Fibroblast of peridontal ligament (primary cell): ENCODE measurements around the gene SAMMSON.

Experiments
- DNase-seq: peaks from one replicate; pipeline ENCODE4 v3.0.0-alpha.2; 2010; ENCODE audit errors: extremely low read depth

The SAMMSON gene

DNA sequence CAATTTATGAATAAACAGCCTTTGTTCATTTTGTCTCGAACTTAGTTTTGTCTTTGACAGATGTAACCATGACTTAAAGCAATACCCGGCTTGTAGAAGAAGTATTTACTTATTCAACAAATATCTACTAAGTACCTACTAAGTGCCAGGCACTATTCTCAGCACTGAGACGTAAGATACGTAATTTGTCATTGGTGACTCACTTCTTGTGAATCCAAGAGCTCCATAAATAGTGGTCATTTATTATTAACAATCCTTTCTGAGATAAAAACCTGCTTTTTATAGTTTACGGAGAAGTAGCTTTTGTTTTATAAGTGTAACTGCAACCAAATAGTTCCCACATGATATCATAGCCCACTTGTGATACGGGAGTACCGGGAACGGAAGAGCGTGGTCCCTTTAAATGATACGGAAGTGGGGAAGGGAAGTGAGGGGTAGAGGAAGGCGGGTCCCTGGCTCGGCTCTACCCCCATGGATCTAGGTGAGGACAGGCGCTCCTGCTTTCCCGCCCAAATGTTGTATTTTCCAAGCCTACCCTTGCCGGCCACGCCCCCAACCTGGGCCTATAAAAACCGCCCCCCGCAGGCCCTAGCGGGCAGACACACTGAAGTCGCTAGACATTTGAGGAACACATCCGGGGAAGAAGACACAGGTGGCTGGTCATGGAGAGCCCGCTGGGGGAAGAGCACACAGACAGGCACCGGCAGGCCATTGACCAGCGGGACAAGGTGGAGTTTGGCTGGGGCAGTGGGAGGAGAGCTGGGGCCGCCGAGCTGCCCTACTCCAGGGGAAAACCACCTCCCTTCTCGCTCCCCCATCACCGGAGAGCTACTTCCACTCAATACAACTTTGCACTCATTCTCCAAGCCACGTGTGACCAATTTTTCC is at the start of gene SAMMSON:
Gene SAMMSON, plus strand, starts transcription at position 594 of the 888 bp plus-strand sequence.
- DNase-seq: no peak

DNA sequence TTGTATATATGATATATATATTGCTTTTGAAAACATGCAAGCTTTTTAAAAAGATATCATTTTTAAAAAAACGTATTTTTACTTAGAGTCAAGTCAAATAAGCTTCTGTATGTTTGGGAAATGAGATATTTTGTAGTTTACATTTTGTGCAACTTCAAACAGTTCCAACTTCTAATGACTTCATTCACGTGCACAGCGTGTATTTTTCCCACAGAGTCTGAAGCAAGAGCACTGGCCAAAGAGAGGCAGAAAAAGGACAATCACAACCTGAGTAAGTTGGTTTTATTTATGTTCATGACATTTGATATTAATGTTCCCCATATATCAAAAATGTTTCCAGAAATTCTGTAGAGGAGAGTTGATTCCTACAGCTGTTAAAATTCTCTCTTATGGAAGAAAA is 47.9 kb upstream of the SAMMSON start:
- no peak for DNase-seq

DNA sequence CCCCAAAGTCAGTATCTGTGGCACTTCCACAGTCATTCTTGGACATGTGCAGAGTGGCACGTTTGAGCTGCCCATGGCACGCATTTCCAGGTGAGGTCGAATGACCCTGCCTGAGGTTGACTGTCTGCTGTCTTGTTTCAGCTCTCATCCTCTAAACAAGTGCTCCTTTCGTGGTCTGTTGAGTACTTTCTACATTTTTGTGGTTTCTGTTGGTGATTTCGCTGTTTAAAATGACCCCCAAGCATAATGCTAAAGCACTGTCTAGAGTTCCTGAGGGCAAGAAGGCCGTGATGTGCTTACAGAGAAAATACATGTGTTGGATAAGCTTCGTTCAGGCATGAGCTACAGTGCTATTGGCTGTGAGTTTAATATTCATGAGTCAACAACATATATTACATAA is 40.0 kb upstream of the SAMMSON start:
- DNase-seq: no peak

DNA sequence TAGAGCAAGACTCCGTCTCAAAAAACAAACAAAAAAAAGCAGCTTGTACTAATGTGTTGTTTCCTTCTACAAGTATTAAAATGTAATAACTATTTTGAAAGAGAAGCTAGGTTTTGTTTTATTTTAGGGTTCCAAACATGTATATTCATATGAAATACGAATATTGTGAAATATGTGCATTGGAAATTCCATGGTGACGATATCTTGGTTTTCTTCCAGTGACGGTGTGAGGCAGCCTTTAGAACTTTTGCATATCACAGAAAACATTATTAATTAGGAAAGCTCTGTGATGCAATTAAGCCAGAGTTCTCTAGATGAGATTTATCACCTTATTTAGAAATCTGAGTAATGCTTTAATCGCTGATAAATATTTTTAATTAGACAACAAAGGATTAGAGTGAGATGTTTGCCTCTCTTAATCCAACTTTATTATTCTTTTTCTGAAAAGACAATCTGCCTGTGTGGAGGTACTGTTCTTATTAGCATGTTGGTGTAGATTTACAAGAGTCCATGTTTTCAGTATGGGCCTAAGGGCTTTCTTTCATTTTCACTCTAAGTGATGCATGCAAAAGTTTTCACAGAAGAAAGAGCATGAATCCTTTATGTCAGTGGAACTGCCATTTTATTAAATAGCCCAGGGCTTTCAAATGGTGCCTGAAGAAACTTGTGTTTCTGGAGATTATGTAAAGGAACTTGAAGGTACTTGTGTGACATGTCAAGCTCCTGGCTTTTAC is 37.7 kb upstream of the SAMMSON start:
- DNase-seq: no peak

DNA sequence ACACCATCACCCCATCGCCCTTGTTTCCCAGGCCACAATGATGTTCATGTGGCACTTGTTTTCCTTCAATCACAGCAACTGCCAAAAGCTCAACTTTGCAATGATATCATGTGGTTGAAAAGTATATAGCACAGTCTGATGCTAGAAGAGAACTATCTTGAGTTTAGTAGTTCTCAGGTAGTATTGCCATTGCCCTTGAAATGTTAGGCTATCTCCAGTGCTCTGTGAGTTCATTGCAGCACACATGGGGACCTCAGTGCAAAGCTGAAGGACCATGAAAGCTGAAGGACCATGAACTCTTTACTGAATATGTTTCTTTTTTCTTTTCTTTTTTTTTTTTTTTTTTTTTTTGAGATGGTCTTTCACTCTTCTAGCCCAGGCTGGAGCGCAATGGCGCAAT is 35.9 kb upstream of the SAMMSON start:
- DNase-seq: no peak

DNA sequence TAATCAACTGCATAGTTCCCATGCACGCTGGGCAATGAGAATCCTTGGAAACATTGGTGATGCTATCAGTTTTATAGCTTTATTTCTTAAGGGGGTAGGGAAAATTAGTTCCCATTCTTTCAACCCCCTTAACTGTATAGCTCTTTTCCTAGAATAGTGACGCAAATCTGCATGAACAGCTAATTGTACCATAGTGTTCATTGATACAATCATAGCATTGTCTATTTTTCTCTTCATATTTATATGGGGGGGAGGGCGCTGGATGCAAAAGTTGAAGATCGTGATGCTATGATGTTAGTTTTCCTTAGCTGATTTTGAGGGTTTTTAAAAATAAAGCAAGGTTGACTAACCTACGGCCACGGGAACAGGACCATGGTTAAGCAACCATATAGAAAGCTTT is 32.4 kb upstream of the SAMMSON start:
- no peak for DNase-seq

DNA sequence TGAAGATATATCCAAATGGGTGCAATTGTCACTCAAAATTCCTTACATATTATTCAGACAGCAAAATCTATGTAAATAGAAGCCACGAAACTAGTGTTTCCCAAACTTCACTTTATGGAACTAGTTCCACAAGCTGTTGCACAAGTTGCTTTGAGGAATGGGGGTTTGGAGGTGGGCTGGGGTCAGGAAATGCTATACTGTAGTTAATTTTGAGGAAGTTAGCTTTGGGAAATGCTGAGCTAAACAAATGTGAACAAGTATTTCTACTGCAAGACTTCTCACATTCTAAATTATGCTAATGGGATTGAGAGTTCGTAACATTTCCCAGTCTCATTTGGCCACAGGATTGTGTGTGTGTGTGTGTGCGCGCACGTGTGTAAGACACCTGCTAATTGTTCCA is 28.7 kb upstream of the SAMMSON start:
- DNase-seq: no peak

DNA sequence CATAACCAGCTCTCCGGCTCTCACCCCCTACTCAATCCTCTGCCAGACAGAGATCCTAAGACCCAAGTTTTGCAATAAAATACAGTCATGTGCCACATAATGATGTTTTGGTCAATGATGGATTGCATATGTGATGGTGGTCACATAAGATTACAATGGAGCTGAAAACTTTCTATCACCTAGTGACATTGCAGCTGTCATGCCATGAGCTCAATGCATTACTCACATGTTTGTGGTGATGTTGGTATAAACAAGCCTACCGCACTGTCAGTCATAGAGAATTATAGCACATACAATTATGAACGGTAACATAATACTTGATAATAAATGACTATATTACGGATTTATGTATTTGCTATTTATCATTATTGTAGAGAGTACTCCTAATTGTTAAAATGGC is 26.9 kb upstream of the SAMMSON start:
- no peak for DNase-seq

DNA sequence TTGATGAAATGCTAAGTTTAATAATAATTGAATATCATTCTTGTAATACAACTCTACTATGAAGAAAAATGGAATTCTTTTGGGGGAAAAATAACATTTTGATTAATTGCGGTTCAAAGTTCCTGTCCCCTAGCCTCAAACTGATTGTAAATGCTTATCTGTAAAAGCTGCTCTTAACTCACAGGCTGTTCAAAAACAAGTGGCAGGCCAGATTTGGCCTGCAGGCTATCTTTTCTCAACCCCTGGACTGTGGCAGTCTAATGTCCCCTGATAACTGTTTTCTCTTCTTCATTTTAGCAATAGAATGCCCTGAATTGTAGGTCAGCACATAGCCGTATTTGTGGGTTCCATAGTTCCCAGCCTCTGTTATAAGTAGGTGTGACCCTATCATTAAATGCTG is 23.5 kb upstream of the SAMMSON start:
- DNase-seq: no peak

DNA sequence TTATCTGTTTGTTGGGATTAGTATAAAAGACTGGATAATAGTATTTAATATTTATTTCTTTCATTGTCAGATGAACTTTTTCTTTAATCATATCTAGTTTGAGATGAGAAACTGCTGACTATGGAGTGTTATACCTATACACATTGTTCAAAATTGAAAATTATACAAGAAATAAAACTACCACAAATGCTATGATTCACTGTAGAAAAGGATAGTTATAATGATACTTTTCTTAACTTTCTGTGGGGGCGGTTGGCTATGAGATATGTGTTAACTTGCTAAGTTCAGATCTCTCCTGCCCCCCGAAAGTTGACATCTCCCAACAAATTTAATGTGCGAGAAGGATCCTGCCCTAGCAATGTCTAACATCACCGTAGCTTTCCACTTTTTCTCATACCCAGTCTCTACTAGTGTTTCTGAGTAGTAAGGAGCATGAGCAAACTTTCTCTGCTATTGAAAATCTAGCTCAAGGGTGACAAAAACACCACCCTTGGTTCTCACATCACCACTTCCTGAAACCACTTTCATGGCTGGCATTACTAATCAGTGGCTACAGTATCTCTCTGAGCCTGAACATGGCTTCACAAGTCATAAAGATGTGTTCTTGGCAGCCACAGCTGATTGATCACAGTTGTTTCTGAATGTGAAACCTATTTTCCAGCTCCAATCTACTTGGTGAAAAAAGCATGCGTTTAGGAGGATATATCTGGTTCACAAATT is 15.8 kb upstream of the SAMMSON start:
- no peak for DNase-seq

DNA sequence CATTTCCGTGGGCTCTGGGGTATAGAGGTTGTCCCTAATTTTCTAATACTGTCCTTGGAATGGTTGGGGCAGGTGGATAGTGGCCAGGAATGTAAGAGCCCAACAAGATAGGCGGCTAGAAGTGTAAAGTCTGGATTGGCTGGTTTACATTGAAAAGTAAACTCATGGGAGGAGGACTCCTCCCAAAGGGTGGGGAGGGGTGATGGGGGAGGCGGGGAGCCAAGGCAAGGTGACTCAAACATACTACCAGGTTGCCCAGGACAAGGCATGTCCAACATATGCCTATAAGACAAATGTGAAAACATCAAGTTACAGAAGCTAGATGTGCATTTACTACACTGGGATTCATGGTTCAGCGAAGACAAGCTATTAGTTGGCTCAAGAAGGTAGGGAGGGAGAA is 14.3 kb upstream of the SAMMSON start:
- DNase-seq: no peak

DNA sequence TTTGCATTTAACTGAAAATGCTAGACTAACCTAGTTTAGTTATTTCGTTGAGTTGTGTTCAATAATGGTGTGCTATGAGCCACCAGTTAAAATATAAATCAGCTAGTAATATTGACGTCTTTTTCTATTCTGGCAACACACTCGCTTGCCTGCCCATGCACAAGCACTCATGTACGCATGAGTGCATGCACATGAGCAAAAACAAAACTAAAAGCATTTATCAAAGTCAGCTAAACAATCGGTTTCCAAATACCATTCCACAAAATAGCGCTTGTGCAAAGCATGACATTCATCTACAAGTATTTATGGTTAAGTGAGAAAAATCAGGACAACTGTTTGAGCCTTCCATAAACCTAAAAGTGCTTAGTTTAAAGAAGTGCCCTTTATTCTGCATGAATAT is 13.1 kb upstream of the SAMMSON start:
- no peak for DNase-seq

DNA sequence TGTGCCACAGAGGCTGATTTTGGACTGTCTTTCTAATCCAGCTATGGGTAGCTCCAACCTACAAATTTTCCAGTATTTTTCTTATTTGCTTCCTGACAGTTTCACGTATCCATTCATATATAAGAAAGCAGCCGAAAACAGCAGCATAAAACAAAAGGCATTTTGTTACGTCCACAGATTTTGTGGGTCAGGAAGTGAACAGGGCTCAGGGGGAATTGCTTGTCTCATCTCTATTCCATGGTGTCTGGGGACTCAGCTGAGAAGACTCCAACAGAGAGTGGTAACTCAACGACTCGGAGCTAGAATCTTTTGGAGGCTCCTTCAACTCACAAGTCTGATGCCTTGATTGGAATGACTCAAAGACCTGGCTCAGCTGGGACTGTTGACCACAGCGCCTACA is 11.7 kb upstream of the SAMMSON start:
- DNase-seq: no peak

DNA sequence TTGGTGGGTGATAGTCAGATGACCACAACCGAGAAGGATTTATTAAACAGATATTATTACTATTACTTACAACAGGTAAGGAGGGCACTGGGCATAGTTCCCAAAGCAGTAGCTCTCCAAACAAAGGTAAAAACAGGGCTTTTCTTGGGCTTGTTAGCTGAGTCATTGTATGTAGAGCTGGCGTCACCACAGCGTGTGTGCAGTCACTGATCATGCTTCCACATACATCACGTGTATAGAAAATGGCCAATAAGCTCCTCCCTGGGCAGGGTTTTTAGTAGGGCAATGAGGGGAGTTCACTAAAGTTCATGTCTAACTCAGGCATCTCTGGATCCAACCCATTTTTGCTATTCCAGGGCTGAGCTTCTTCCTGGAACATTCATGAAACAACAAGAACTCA is 5.8 kb upstream of the SAMMSON start:
- DNase-seq: no peak

DNA sequence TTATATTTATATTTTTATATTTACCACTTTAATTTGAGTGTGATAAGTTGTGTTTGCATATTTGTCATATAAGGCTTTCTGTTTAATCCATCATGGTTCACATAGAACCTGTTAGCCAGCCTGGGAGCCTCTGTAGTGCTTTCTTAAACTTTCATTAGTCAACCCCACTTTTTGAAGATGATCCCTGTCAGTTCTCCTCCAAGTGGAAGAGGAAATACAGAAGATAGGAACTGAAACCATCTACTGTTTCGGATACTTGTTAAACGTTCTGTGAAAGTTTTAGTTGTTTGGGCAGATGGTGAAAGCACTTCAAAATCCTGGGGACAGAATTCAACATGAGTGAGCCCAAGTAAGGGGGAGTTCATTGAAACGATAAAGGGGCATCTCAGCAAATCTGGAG is 4.6 kb upstream of the SAMMSON start:
- DNase-seq: no peak

DNA sequence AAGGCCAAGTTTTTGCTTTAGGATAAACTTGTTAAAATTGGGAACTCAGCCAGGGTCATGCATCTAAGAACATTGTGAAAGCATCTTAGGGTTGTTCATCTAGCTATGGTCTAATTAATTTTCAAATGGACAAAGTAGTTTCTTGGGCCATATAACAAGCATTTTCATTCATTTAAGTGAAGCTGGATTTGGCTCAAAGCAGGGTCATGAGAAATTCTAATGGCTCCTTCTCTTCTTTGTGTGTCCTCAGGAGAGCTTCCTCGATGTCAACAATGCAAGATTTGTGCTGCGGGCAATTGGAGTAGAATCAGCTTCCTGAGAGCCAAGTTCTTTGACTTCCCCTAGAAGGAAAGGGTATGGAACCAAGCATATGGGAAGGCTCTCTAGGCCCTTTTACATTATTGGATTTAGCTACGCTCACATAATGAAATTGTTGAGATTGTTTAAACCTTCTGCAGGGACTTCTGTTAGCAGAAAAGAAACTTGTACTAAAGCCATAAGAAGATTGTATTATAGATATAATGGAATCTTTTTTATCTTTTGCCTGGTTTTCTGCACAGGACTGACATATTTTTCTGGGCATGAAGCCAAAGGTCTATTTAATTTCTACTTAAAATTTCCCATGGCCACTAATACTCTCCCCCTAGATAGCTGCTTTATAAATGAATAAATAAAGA is 1.8 kb upstream of the SAMMSON start:
- no peak for DNase-seq

DNA sequence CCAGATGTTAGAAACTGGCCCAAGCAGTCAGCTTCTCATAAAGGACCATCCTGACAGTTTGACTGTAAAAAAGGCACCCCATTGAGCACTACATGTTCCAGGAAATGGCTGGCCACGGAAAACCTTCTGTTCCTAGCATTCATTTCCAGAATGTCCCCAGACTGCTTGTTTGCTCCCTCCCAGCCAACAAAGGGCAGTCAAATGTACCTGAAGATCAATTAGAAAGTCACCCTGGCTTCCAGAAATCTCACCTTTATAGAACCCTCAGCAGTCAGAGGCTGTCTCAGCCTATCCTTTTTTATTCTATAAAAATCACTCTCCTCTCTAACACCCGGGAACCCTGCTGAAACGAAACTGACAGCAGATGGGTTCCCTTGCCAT is 784 bp upstream of the SAMMSON start:
- DNase-seq: no peak

DNA sequence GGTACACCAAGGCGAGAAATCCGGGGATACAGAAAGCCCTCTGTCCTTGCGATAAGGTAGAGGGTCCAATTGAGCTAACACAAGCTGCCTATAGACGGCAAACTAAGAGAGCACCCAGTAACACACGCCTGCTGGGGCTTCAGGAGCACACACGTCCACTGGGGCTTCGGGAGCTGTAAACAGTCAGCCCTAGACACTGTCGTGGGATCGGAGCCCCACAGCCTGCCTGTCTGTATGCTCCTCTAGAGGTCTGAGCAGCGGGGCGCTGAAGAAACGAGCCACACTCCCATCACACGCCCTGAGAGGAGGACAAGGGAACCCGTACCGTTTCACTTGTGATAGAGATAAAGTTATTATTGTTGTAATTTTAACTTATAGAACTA is 486 bp downstream of the SAMMSON start:
- no peak for DNase-seq

DNA sequence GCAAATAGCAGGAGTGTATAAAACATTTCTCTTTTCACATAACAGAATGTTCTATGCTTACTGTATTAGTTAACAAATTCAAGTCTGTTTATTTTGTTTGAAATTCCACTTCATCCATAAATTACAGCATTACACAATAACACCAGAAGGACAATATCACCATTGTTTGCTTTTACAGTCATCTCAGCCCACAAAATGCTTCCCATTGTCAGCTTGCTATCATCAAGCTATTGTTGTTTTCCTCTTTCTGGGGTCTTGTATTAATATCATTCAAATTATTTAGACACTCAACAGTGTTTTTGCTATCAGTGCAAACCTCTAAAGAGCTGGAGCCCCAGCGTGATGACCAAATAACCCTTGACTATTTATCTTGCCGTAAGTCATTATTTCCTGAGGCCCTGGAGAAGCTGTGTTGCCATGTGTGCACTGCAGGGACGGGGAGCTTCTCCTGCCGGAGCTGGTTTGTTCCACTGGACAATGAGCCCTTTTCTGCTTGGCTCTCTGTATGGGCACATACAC is 1.1 kb downstream of the SAMMSON start:
- no peak for DNase-seq

DNA sequence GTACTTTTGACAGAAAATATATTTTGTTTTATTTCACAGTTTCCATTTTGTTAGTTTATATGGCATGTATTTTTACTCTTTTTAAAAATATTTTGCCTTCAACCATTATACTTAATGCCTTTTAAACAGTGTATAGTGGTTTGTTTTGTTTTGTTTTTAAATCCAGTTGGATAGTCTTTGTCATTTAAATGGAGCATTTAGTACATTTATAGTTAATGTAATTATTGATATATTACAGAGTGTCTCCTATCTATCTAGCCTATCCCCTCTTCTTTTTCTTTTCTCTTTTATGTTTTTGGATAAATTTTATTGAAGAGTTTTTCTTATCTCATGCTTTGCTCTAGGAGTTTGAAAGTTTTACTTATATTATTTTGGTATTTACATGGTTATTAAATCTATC is 3.6 kb downstream of the SAMMSON start:
- no peak for DNase-seq

DNA sequence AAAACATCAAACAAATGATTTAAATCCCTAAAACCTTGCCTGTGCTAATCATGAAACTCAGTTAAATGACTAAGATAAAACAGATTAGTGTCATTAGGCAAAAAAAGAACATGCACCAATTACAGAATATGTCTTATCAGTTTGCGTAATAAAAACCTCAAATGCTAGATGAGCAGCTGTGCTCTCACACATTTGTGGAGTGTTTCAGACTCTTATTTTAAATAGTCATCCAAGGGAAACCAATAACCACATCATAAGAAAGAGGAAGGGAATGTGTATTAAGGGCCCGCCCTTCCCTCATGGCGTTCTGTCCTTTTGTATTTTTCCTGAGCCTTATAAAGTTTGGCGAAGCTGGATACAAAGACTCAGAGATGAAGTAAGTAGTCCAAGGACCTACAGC is 6.6 kb downstream of the SAMMSON start:
- DNase-seq: no peak

DNA sequence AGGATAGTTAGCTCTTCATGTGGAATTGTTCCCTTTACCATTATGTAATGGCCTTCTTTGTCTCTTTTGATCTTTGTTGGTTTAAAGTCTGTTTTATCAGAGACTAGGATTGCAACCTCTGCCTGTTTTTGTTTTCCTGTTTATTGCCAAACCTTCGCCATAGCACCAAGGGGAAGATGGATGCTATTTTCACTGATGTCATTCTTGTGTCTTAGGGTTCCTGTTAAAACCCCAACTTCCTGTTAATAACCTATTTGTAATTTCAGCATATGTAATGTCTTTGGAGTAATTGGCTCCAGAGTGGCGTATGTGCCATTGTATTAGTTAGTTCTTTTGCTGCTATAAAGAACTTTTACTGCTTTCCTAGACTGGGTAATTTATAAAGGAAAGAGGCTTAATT is 10.8 kb downstream of the SAMMSON start:
- DNase-seq: no peak
